A549 (cell line): ENCODE data around the gene RCAN3.

ENCODE experiments used
- EHMT2 ChIP-seq: fragments of 200-600 bp; sonication (generic); IDR thresholded peaks from 2 replicates; pipeline ENCODE4 v1.6.1; 2016; ENCODE audit warnings: antibody characterized with exemption, low read depth, mild to moderate bottlenecking, moderate library complexity
- JUNB ChIP-seq: fragments of >200 bp; sonication (Bioruptor Twin); formaldehyde crosslinking; IDR thresholded peaks from 2 replicates; pipeline ENCODE4 v1.6.1; 2016
- MAZ ChIP-seq: fragments of 150-350 bp; IDR thresholded peaks from 2 replicates; pipeline ENCODE4 v1.6.1; 2014; ENCODE audit warnings: antibody characterized with exemption, low read depth, low read length, borderline replicate concordance
- POLR2A ChIP-seq: IDR thresholded peaks from 2 replicates; pipeline ENCODE4 v1.6.1; 2012; ENCODE audit warnings: mild to moderate bottlenecking, low read length
- TF ChIP-seq, protein P1 (sequence below): fragments of >200 bp; sonication (Bioruptor Twin); formaldehyde crosslinking; IDR thresholded peaks from 3 replicates; pipeline ENCODE4 v1.5.1; 2016
- TF ChIP-seq, protein P2 (sequence below): IDR thresholded peaks from 2 replicates; pipeline ENCODE4 v1.6.1; 2012
- TF ChIP-seq, protein P3 (sequence below): fragments of 450-650 bp; IDR thresholded peaks from 2 replicates; pipeline ENCODE4 v1.6.1; 2014; ENCODE audit warnings: antibody characterized with exemption

DNA sequence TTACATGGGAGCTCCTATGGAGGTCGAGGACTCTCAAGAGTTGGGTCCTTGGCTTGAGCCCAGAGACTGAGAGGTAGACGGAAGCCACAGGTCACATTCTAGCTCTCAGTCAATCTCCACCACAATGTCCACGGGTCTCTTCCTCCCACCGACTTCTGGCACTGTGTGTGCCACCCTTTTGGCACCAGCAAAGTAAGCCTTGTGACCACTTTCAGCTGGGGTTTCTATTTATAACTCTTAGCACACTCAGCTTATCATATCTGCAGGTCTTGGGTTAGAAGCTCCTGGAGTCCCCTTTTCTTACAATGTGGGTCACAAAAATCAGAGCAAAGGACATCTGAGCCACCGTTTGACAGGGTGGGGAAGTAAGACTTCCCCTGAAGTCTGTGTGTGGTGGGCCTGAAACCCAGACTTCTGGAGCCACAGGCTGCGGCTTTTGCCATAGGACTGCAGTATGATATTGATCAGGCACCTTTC, 81.6 kb downstream of the RCAN3 start:
- TF ChIP-seq, protein P1, sequence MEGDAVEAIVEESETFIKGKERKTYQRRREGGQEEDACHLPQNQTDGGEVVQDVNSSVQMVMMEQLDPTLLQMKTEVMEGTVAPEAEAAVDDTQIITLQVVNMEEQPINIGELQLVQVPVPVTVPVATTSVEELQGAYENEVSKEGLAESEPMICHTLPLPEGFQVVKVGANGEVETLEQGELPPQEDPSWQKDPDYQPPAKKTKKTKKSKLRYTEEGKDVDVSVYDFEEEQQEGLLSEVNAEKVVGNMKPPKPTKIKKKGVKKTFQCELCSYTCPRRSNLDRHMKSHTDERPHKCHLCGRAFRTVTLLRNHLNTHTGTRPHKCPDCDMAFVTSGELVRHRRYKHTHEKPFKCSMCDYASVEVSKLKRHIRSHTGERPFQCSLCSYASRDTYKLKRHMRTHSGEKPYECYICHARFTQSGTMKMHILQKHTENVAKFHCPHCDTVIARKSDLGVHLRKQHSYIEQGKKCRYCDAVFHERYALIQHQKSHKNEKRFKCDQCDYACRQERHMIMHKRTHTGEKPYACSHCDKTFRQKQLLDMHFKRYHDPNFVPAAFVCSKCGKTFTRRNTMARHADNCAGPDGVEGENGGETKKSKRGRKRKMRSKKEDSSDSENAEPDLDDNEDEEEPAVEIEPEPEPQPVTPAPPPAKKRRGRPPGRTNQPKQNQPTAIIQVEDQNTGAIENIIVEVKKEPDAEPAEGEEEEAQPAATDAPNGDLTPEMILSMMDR, result no peak
- TF ChIP-seq, protein P2, sequence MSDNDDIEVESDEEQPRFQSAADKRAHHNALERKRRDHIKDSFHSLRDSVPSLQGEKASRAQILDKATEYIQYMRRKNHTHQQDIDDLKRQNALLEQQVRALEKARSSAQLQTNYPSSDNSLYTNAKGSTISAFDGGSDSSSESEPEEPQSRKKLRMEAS, result no peak
- TF ChIP-seq MAZ (no peak), POLR2A (no peak), JUNB (no peak), EHMT2 (no peak)
- TF ChIP-seq, protein P3, sequence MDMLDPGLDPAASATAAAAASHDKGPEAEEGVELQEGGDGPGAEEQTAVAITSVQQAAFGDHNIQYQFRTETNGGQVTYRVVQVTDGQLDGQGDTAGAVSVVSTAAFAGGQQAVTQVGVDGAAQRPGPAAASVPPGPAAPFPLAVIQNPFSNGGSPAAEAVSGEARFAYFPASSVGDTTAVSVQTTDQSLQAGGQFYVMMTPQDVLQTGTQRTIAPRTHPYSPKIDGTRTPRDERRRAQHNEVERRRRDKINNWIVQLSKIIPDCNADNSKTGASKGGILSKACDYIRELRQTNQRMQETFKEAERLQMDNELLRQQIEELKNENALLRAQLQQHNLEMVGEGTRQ, result no peak
